Measurements from ENCODE around the gene TOM1L2.
A peak's percentile ranks its signal among the peaks of the same experiment; 100 is the strongest.
"Not testable (repeated sequence)": the region's sequence is repeated elsewhere in the genome, so short reads cannot be mapped to it uniquely, and the experiment has no call there.

The TOM1L2 gene

GRCh38 chr17:17919169-17920107, 52.8 kb downstream of the TOM1L2 start:
- peak; percentile 39 for DNase-seq

- no peak for DNase-seq
These were observed 54.8 kb downstream of the TOM1L2 start for GRCh38 chr17:17917394-17917793.

GRCh38 chr17:17915183-17915582, 57.0 kb downstream of the TOM1L2 start:
- no peak for DNase-seq

- peak; percentile 73 for DNase-seq
These were observed 58.4 kb downstream of the TOM1L2 start for GRCh38 chr17:17913695-17914332.

GRCh38 chr17:17912336-17912735, 59.9 kb downstream of the TOM1L2 start:
- DNase-seq, result not testable (repeated sequence)

GRCh38 chr17:17911001-17911613, 61.1 kb downstream of the TOM1L2 start:
- no peak for DNase-seq

- DNase-seq, result no peak
These were observed 62.1 kb downstream of the TOM1L2 start for GRCh38 chr17:17910060-17910459.

GRCh38 chr17:17909078-17909477, 63.1 kb downstream of the TOM1L2 start:
- no peak for DNase-seq

- no peak for DNase-seq
These were observed 64.7 kb downstream of the TOM1L2 start for GRCh38 chr17:17907469-17907868.

GRCh38 chr17:17906418-17907215, 65.6 kb downstream of the TOM1L2 start:
- DNase-seq, result no peak

GRCh38 chr17:17905036-17905320, 67.2 kb downstream of the TOM1L2 start:
- DNase-seq, result no peak

- no peak for DNase-seq
These were observed 67.8 kb downstream of the TOM1L2 start for GRCh38 chr17:17904166-17905035.

GRCh38 chr17:17902877-17903276, 69.3 kb downstream of the TOM1L2 start:
- no peak for DNase-seq

GRCh38 chr17:17902376-17902775, 69.8 kb downstream of the TOM1L2 start:
- DNase-seq, result no peak

- peak; percentile 80 for DNase-seq
These were observed 71.3 kb downstream of the TOM1L2 start for GRCh38 chr17:17900615-17901520.

GRCh38 chr17:17899486-17899885, 72.7 kb downstream of the TOM1L2 start:
- no peak for DNase-seq

- DNase-seq, result no peak
These were observed 73.5 kb downstream of the TOM1L2 start for GRCh38 chr17:17898673-17899072.

- no peak for DNase-seq
These were observed 74.8 kb downstream of the TOM1L2 start for GRCh38 chr17:17897442-17897841.

- no peak for DNase-seq
These were observed 75.5 kb downstream of the TOM1L2 start for GRCh38 chr17:17896746-17897145.

- DNase-seq, result no peak
These were observed 78.2 kb downstream of the TOM1L2 start for GRCh38 chr17:17893801-17894644.
